ENCODE measurements around the gene CARMIL3. TPM values are rescaled to one million over a fixed set of nuclear protein-coding genes. Genes with fewer than 3 reads are reported as not detected.
"Not testable (repeated sequence)": the region's sequence is repeated elsewhere in the genome, so short reads cannot be mapped to it uniquely, and the experiment has no call there.

CARMIL3 gene
- total RNA-seq, 1 experiment from 2014 or later, result 1.00 TPM

DNA sequence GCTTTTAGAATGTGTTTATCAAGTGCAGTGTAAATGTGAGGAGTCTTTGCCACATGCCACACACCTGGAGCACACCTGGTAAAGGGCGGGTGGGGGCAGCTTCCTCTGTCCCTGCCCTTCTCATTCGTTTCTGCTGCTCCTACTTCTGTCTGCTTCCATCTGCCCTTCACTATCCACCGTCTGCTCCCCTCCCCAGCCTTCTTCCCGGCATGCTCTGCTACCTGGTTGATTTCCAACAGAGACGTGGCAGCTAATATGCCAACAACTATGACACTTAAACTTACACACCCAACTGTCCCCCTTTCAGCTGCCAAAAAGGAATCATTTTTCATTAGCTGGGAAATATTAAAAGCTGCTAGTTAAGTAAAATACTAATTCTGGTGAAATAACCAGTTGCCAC is 9.1 kb upstream of the CARMIL3 start:
- H3K27ac Mint-ChIP-seq (ENCODE audit: unreplicated experiment), result no peak overlapping the region
- intact Hi-C loops (cut with micrococcal nuclease; ENCODE audit: unreplicated experiment), result no loop called here
- no peak for DNase-seq
- Histone ChIP-seq H3K4me1 (no peaks in the 10 kb centered on the region), H3K36me3 (ENCODE audit: control insufficient read depth, insufficient read depth, low read length) (no peaks in the 10 kb centered on the region), H3K4me3 (ENCODE audit: low read depth, low read length) (no peak overlapping the region), H3K9me3 (no peaks in the 10 kb centered on the region), H3K27me3 (replicated peaks; ENCODE audit: control insufficient read depth, insufficient read depth, low read length) (no peaks in the 10 kb centered on the region)
- ChIA-PET CTCF (no interaction called here), POLR2A (no interaction called here)
- peaks cover 13% of the 10 kb centered on the region for H3K27me3 Mint-ChIP-seq (ENCODE audit: insufficient read depth, unreplicated experiment)
- TF ChIP-seq, protein P1, sequence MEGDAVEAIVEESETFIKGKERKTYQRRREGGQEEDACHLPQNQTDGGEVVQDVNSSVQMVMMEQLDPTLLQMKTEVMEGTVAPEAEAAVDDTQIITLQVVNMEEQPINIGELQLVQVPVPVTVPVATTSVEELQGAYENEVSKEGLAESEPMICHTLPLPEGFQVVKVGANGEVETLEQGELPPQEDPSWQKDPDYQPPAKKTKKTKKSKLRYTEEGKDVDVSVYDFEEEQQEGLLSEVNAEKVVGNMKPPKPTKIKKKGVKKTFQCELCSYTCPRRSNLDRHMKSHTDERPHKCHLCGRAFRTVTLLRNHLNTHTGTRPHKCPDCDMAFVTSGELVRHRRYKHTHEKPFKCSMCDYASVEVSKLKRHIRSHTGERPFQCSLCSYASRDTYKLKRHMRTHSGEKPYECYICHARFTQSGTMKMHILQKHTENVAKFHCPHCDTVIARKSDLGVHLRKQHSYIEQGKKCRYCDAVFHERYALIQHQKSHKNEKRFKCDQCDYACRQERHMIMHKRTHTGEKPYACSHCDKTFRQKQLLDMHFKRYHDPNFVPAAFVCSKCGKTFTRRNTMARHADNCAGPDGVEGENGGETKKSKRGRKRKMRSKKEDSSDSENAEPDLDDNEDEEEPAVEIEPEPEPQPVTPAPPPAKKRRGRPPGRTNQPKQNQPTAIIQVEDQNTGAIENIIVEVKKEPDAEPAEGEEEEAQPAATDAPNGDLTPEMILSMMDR (IDR thresholded peaks at IDR 0.05; ENCODE audit: insufficient read depth in 1 of 2, low read depth in 1 of 2, low read length in 1 of 2, severe bottlenecking in 1 of 2, unreplicated experiment in 1 of 2), result no peak
- no TSS peak for BruUV-seq (replicated peaks)
- H3K36me3 Mint-ChIP-seq (ENCODE audit: insufficient read depth, unreplicated experiment), result no peaks in the 10 kb centered on the region
- H3K4me1 Mint-ChIP-seq (ENCODE audit: low read depth, unreplicated experiment), result peaks cover 7% of the 10 kb centered on the region
- H3K4me3 Mint-ChIP-seq (ENCODE audit: unreplicated experiment), result no peak overlapping the region
- no peaks in the 10 kb centered on the region for H3K9me3 Mint-ChIP-seq (ENCODE audit: unreplicated experiment)

DNA sequence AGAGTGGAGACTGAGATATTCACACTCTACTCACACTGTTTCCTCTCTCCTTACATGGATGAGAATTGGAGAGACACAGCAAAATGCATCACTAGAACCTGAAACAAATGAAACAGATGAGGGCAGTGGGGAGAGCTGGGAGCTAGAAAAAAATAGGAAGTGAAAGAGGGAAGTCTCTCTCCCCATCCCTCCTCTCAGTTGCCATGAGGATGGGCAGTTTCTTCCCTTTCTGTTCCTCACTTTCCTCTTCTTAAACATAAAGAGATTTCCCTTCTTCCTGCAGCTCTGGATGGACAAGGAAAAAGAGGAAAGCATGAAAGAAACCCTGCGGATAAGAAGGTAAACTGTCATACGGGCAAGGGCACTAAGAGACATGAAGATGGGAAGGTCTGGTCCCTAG is 2.8 kb upstream of the CARMIL3 start:
- H3K27ac Mint-ChIP-seq (ENCODE audit: unreplicated experiment); H3K9me3 ChIP-seq; DNase-seq; H3K4me3 ChIP-seq (ENCODE audit: low read depth, low read length); H3K36me3 ChIP-seq (ENCODE audit: control insufficient read depth, insufficient read depth, low read length); H3K4me1 ChIP-seq; BruUV-seq (replicated peaks); CTCF ChIA-PET; POLR2A ChIA-PET; H3K36me3 Mint-ChIP-seq (ENCODE audit: insufficient read depth, unreplicated experiment); intact Hi-C loops (cut with micrococcal nuclease; ENCODE audit: unreplicated experiment); H3K4me1 Mint-ChIP-seq (ENCODE audit: low read depth, unreplicated experiment); H3K27me3 ChIP-seq (replicated peaks; ENCODE audit: control insufficient read depth, insufficient read depth, low read length); H3K9me3 Mint-ChIP-seq (ENCODE audit: unreplicated experiment); H3K4me3 Mint-ChIP-seq (ENCODE audit: unreplicated experiment): not testable (repeated sequence)
- H3K27me3 Mint-ChIP-seq (ENCODE audit: insufficient read depth, unreplicated experiment), result peaks cover 16% of the 10 kb centered on the region

DNA sequence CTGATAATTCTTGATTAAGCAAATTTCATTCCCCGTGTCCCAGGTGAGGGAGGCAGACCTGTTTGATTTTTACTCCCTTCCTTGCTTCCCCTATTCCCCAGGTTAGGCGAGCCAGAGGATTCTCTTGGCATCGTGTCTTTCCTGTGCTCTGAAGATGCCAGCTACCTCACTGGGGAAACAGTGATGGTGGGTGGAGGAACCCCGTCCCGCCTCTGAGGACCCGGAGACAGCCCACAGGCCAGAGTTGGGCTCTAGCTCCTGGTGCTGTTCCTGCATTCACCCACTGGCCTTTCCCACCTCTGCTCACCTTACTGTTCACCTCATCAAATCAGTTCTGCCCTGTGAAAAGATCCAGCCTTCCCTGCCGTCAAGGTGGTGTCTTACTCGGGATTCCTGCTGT is 1.1 kb upstream of the CARMIL3 start:
- H3K36me3 Mint-ChIP-seq (ENCODE audit: insufficient read depth, unreplicated experiment); H3K9me3 ChIP-seq; BruUV-seq (replicated peaks); H3K4me1 ChIP-seq; H3K9me3 Mint-ChIP-seq (ENCODE audit: unreplicated experiment); H3K27ac Mint-ChIP-seq (ENCODE audit: unreplicated experiment); CTCF ChIA-PET; H3K27me3 ChIP-seq (replicated peaks; ENCODE audit: control insufficient read depth, insufficient read depth, low read length); H3K36me3 ChIP-seq (ENCODE audit: control insufficient read depth, insufficient read depth, low read length); H3K4me3 ChIP-seq (ENCODE audit: low read depth, low read length); DNase-seq; intact Hi-C loops (cut with micrococcal nuclease; ENCODE audit: unreplicated experiment); H3K4me1 Mint-ChIP-seq (ENCODE audit: low read depth, unreplicated experiment): not testable (repeated sequence)
- Mint-ChIP-seq H3K4me3 (ENCODE audit: unreplicated experiment) (peak overlapping the region; percentile 74), H3K27me3 (ENCODE audit: insufficient read depth, unreplicated experiment) (peaks cover 15% of the 10 kb centered on the region)
- POLR2A ChIA-PET, result interaction anchor here (1.2 kb wide), 1 partner anchor 64 kb away, joined by 5 read pairs; the partner anchor contains the start of genes DCAF11 and NRL

DNA sequence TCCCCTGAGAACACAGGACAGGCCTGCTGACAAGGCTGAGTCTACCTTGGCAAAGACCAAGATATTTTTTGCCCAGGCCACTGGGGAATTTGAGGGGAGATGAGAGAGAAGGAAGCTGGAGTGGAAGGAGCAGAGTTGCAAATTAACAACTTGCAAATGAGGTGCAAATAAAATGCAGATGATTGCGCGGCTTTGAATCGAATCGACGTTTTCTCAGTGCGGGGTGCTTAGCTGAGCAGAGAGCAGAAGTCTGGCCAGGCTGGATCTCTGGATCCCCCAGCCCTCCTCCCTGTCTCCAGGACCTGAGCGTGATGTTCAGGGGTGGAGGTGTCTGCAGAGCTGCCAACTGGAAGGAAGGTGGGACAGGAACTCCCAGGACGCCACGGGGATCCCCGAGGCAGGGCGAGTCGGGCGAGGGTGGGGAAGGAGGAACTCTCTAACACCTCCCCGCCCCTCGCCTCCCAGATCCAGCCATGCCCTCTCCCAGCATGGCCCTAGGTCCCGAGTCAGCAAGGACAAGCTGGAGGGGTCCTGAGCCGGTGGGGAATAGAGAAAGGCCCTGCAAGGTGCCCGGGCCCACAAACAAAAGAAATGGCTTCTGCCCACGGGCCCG is 527 bp upstream of the CARMIL3 start:
- ChIA-PET CTCF (interaction anchor here (0.6 to 1.5 kb wide), 3 partner anchors 39 to 57 kb away, joined by 4 to 9 read pairs (median 5); no protein-coding TSS in a partner anchor), POLR2A (interaction anchor here (0.7 to 1.3 kb wide), 3 partner anchors 30 to 64 kb away, joined by 5 read pairs; partner anchors contain the start of genes DCAF11, NRL and PCK2)
- Histone ChIP-seq H3K9me3 (no peaks in the 10 kb centered on the region), H3K4me3 (ENCODE audit: low read depth, low read length) (peak overlapping the region; percentile 65), H3K4me1 (peaks cover 5% of the 10 kb centered on the region; the same call in 1 of the 2 replicates), H3K27me3 (replicated peaks; ENCODE audit: control insufficient read depth, insufficient read depth, low read length) (no peaks in the 10 kb centered on the region), H3K36me3 (ENCODE audit: control insufficient read depth, insufficient read depth, low read length) (no peaks in the 10 kb centered on the region)
- BruUV-seq (replicated peaks), result no TSS peak
- Mint-ChIP-seq H3K9me3 (ENCODE audit: unreplicated experiment) (no peaks in the 10 kb centered on the region), H3K27me3 (ENCODE audit: insufficient read depth, unreplicated experiment) (peaks cover 15% of the 10 kb centered on the region), H3K36me3 (ENCODE audit: insufficient read depth, unreplicated experiment) (no peaks in the 10 kb centered on the region), H3K4me1 (ENCODE audit: low read depth, unreplicated experiment) (no peaks in the 10 kb centered on the region), H3K4me3 (ENCODE audit: unreplicated experiment) (peak overlapping the region; percentile 74), H3K27ac (ENCODE audit: unreplicated experiment) (no peak overlapping the region)
- DNase-seq, result peak in 1 of 2 experiments; percentile 25
- TF ChIP-seq, protein P1 (IDR thresholded peaks at IDR 0.05; ENCODE audit: insufficient read depth in 1 of 2, low read depth in 1 of 2, low read length in 1 of 2, severe bottlenecking in 1 of 2, unreplicated experiment in 1 of 2), result no peak
- intact Hi-C loops (cut with micrococcal nuclease; ENCODE audit: unreplicated experiment), result no loop called here
